ENCODE data around the gene SWAP70.
"Not testable (repeated sequence)": the region's sequence is repeated elsewhere in the genome, so short reads cannot be mapped to it uniquely, and the experiment has no call there.

SWAP70 gene

GRCh38 chr11:9663699-9664275 lies at the start of gene SWAP70:
Gene SWAP70 (plus strand): TSS chr11:9664077. CDS start chr11:9664180, 103 bp downstream.
- peak; percentile 83 for DNase-seq

- no peak for DNase-seq
These were observed 48.8 kb upstream of the SWAP70 start for GRCh38 chr11:9615031-9615451.

GRCh38 chr11:9616042-9616675 lies 47.7 kb upstream of the SWAP70 start:
- no peak for DNase-seq

- DNase-seq: no peak
These were observed 47.0 kb upstream of the SWAP70 start for GRCh38 chr11:9616858-9617257.

GRCh38 chr11:9617940-9618339 lies 45.9 kb upstream of the SWAP70 start:
- DNase-seq: no peak

GRCh38 chr11:9619004-9619403 lies 44.9 kb upstream of the SWAP70 start:
- DNase-seq: no peak

GRCh38 chr11:9619971-9620370 lies 43.9 kb upstream of the SWAP70 start:
- no peak for DNase-seq

- not testable (repeated sequence) for DNase-seq
These were observed 41.5 kb upstream of the SWAP70 start for GRCh38 chr11:9622353-9622752.

- not testable (repeated sequence) for DNase-seq
These were observed 40.8 kb upstream of the SWAP70 start for GRCh38 chr11:9623053-9623452.

- no peak for DNase-seq
These were observed 39.4 kb upstream of the SWAP70 start for GRCh38 chr11:9624448-9624847.

- no peak for DNase-seq
These were observed 38.7 kb upstream of the SWAP70 start for GRCh38 chr11:9625162-9625561.

GRCh38 chr11:9625728-9626127 lies 38.1 kb upstream of the SWAP70 start:
- no peak for DNase-seq

GRCh38 chr11:9626496-9627394 lies 37.1 kb upstream of the SWAP70 start:
- DNase-seq: no peak

- DNase-seq: no peak
These were observed 34.8 kb upstream of the SWAP70 start for GRCh38 chr11:9629064-9629463.

- no peak for DNase-seq
These were observed 30.2 kb upstream of the SWAP70 start for GRCh38 chr11:9633679-9634078.

- DNase-seq: no peak
These were observed 27.2 kb upstream of the SWAP70 start for GRCh38 chr11:9636691-9637090.

GRCh38 chr11:9639099-9639498 lies 24.8 kb upstream of the SWAP70 start:
- DNase-seq: no peak

- DNase-seq: no peak
These were observed 23.9 kb upstream of the SWAP70 start for GRCh38 chr11:9639985-9640384.

- no peak for DNase-seq
These were observed 21.0 kb upstream of the SWAP70 start for GRCh38 chr11:9642894-9643293.

GRCh38 chr11:9643751-9644150 lies 20.1 kb upstream of the SWAP70 start:
- DNase-seq: no peak

GRCh38 chr11:9645881-9646280 lies 18.0 kb upstream of the SWAP70 start:
- no peak for DNase-seq

GRCh38 chr11:9646324-9646723 lies 17.6 kb upstream of the SWAP70 start:
- no peak for DNase-seq

GRCh38 chr11:9651481-9651880 lies 12.4 kb upstream of the SWAP70 start:
- no peak for DNase-seq

Data from activated CD4-positive, alpha-beta T cell treated with anti-CD3 and anti-CD28 coated beads, Interleukin-2, amount 50 U/mL, for 16 hours (primary cell).